ENCODE results near the gene PTPRN2. TPM values are rescaled to one million over a fixed set of nuclear protein-coding genes. Genes with fewer than 3 reads are reported as not detected.

Gene PTPRN2
- total and polyA plus RNA-seq, 2 donors (not counting 3 experiments of a cell fraction or from before 2014, with no cell fraction given), result 0.62 to 0.88 TPM

DNA sequence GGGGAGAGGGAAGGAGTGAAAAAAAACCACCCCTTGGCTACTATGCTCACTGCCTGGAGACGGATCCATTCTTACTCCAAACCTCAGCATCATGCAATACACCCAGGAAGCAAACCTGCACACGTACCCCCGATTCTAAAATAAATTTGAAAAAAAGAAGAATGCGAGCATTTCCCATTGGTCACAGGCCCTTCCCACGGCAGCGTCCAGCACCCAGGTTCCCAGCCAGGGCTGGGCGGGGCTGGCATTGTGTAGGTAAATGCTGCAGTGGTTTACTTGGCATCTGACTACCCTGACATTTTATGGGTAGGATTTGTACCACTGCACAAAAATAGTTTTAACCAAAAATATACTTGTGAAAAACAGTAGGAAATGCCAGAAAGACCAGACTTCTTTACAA lies 831.9 kb downstream of the PTPRN2 start:
- BruUV-seq (replicated peaks), result no TSS peak
- FAIRE-seq (no peak), DNase-seq (ENCODE audit: low read depth, low spot score) (no peak)
- Histone ChIP-seq H3K27me3 (ENCODE audit: control insufficient read depth in 2 of 2, insufficient read depth in 2 of 2, low read length in 2 of 2) (no peaks in the 10 kb centered on the region), H3K36me3 (ENCODE audit: control insufficient read depth in 2 of 2, extremely low read depth in 1 of 2, insufficient read depth in 2 of 2, low read length in 2 of 2) (no peaks in the 10 kb centered on the region), H4K20me1 (replicated peaks; ENCODE audit: control insufficient read depth, extremely low read depth, insufficient read depth, low read length) (no peaks in the 10 kb centered on the region), H3K9me1 (replicated peaks; ENCODE audit: control insufficient read depth, extremely low read depth, insufficient read depth, low read length) (no peaks in the 10 kb centered on the region), H3K4me1 (ENCODE audit: control insufficient read depth, extremely low read depth, insufficient read depth, low read length) (no peaks in the 10 kb centered on the region), H3K4me2 (ENCODE audit: insufficient read depth, low read length) (no peak overlapping the region), H3K79me2 (ENCODE audit: control insufficient read depth, insufficient read depth, low read length) (no peaks in the 10 kb centered on the region), H2AFZ (ENCODE audit: low read depth, low read length) (no peak overlapping the region), H3K27ac (ENCODE audit: insufficient read depth, low read depth, low read length) (no peak overlapping the region), H3K9me3 (replicated peaks; ENCODE audit: control insufficient read depth, insufficient read depth, low read length) (peaks cover 12% of the 10 kb centered on the region), H3K4me3 (replicated peaks in 1 of 3; ENCODE audit: insufficient read depth in 1 of 3, low read depth in 1 of 3, low read length in 3 of 3) (no peak overlapping the region), H3K9ac (replicated peaks; ENCODE audit: extremely low read depth, insufficient read depth, low read length) (no peak overlapping the region)
- TF ChIP-seq FOS (IDR thresholded peaks at IDR 0.05; ENCODE audit: borderline replicate concordance, insufficient read depth, low read length) (no peak), POLR2AphosphoS5 (IDR thresholded peaks at IDR 0.05; ENCODE audit: insufficient read depth, low read depth, low read length) (no peak), POLR2A (IDR thresholded peaks at IDR 0.05; ENCODE audit: low read depth, low read length) (no peak), MYC (IDR thresholded peaks at IDR 0.05; ENCODE audit: low read depth, low read length) (no peak), GATA2 (IDR thresholded peaks at IDR 0.05; ENCODE audit: insufficient read depth, insufficient read length, low read depth, low read length) (no peak), EZH2 (IDR thresholded peaks at IDR 0.05; ENCODE audit: borderline replicate concordance, low read depth, low read length, severe bottlenecking) (no peak), JUN (IDR thresholded peaks at IDR 0.05; ENCODE audit: borderline replicate concordance, insufficient read depth, insufficient read length, low read depth) (no peak)
- TF ChIP-seq, protein P1, sequence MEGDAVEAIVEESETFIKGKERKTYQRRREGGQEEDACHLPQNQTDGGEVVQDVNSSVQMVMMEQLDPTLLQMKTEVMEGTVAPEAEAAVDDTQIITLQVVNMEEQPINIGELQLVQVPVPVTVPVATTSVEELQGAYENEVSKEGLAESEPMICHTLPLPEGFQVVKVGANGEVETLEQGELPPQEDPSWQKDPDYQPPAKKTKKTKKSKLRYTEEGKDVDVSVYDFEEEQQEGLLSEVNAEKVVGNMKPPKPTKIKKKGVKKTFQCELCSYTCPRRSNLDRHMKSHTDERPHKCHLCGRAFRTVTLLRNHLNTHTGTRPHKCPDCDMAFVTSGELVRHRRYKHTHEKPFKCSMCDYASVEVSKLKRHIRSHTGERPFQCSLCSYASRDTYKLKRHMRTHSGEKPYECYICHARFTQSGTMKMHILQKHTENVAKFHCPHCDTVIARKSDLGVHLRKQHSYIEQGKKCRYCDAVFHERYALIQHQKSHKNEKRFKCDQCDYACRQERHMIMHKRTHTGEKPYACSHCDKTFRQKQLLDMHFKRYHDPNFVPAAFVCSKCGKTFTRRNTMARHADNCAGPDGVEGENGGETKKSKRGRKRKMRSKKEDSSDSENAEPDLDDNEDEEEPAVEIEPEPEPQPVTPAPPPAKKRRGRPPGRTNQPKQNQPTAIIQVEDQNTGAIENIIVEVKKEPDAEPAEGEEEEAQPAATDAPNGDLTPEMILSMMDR (IDR thresholded peaks at IDR 0.05; ENCODE audit: extremely low read depth in 1 of 2, insufficient read depth in 1 of 2, low read depth in 1 of 2, low read length in 2 of 2), result no peak
- TF ChIP-seq, protein P2, sequence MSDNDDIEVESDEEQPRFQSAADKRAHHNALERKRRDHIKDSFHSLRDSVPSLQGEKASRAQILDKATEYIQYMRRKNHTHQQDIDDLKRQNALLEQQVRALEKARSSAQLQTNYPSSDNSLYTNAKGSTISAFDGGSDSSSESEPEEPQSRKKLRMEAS (IDR thresholded peaks at IDR 0.05; ENCODE audit: insufficient read depth, insufficient read length), result no peak
- intact Hi-C loops (cut with micrococcal nuclease), result no loop called here
- CTCF ChIA-PET, result no interaction called here
- POLR2A ChIA-PET, result no interaction called here
- dilution Hi-C loops (cut with MboI; ENCODE audit: extremely low pct_ligation_motif_present, low sequenced_read_pairs), result no loop called here

Measured in endothelial cell of umbilical vein (primary cell).